GM21447 (cell line): ENCODE results near the gene ITPK1.
"Not testable (repeated sequence)": the region's sequence is repeated elsewhere in the genome, so short reads cannot be mapped to it uniquely, and the experiment has no call there.

Source experiments
- ATAC-seq: cut with Tn5 transposase; IDR thresholded peaks from one replicate; pipeline ENCODE4 v1.9.1; 2021; ENCODE audit not compliant: unreplicated experiment

Gene ITPK1

DNA sequence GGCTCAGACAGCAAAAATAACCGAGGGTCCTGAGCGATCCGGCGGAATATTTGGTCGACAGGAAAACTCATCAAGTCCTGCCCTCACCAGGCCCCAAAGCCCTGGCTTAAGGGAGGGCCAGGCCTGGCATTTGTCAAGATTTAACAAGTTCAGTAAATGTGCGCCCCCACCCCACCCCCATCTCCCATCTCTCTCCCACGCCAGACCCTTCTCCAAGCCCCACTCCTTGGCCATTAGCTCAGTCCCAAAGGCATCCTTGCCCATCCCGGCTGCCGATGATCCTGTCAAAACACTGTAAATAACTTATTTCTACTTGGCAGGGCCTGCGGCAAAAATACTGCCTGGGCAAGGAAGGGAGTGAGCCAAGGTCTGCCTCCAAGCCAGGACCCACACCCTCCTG lies 52.8 kb downstream of the ITPK1 start:
- no peak for ATAC-seq

DNA sequence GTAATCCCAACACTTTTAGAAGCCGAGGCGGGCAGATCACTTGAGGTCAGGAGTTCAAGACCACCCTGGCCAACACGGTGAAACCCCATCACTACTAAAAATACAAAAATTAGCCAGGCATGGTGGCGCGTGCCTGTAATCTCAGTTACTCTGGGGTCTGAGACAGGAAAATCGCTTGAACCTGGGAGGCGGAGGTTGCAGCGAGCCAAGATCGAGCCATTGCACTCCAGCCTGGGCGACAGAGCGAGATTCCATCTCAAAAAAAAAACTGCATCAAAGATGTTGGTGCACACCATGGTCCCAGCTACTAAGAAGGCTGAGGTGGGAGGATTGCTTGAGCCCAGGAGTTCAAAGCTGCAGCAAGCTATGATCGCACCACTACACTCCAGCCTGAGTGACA lies 53.7 kb downstream of the ITPK1 start:
- not testable (repeated sequence) for ATAC-seq

DNA sequence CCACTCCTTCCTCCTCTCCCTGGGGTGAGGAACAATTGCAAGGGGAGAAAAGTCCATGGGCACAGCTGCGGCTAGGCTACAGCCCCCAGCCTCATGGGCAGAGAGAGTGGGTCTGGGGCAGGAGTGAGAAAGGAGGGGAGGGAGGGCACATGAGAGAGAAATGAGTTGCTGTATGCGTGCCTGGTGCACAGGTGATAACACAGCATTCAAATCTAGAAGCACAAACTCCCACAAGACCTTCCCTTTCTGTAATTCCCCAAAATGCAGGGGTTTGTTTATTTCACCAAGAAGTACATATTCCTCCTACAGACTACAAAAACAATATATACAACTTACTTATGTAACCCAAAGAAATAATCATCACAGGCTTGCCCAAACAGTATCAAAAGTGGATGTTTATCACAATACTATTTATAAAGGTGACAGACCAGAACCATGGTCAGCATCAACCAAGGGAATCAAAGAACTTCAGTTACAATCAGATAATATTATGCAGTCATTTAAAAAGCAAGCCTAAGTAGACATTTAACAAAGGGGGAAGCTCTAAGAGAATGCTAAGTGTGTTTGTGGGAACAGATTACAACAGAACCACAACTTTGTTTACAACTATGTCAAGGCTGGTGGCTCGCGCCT lies 54.2 kb downstream of the ITPK1 start:
- no peak for ATAC-seq

DNA sequence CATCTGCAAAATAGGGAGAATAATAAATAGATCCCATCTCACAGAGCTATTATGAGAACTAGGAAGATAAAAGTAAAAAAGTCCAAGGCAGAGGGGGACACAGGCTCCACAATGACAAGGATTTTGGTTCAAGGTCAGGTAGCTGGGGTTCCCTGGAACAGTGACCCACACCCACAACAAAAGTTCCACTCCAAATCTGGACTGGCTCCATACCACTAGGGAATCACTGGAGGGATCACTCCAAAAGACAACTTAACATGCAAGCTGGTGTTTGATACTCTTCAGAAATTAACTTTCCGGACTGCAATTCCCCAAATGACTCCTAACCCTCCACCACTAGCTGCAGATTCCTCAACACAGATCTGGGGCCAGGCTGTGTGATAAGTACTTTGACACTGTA lies 54.9 kb downstream of the ITPK1 start:
- no peak for ATAC-seq

DNA sequence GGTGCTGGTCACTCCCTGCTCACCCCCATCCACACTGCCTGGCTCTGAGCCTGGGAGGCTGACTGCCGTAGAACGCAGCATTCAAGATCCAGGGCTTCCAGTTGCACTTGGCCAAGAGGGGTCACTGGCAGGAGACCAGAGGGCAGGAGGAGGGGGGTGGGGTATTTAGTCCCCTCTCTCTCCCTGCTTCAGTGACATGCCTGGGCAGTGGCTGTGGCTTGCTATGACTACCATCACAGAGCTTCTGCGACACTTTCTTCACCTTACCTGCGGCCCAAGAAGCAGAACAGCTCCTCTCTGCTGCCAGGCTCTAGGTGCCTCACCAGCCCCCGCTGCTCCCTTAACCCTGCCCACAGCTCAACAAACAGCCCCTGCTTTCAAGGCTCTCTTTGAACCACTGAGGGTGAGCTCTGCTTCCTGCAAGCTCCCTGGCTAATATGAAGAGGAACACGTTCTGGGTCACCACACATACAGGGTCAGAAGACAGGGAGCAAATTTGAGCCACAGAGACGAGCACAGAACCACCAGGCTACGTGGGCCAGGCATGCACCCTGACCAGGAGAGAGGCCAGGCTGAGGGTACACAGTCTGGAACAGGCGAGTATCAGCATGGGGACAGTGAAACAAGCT lies 55.7 kb downstream of the ITPK1 start:
- ATAC-seq, result no peak

DNA sequence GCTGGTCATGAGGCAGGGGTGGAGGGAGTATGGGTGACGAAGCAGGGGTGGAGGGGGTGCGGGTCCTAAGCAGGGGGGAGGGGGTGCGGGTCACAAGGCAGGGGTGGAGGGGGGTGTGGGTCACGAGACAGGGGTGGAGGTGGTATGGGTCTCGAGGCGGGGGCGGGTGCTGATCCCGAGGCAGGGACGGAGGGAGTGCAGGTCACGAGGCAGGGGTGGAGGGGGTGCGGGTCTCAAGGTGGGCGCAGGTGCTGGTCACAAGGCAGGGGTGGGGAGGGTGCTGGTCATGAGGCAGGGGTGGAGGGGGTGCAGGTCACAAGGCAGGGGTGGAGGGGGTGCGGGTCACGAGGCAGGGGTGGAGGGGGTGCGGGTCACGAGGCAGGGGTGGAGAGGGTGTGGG lies 56.5 kb downstream of the ITPK1 start:
- ATAC-seq, result no peak

DNA sequence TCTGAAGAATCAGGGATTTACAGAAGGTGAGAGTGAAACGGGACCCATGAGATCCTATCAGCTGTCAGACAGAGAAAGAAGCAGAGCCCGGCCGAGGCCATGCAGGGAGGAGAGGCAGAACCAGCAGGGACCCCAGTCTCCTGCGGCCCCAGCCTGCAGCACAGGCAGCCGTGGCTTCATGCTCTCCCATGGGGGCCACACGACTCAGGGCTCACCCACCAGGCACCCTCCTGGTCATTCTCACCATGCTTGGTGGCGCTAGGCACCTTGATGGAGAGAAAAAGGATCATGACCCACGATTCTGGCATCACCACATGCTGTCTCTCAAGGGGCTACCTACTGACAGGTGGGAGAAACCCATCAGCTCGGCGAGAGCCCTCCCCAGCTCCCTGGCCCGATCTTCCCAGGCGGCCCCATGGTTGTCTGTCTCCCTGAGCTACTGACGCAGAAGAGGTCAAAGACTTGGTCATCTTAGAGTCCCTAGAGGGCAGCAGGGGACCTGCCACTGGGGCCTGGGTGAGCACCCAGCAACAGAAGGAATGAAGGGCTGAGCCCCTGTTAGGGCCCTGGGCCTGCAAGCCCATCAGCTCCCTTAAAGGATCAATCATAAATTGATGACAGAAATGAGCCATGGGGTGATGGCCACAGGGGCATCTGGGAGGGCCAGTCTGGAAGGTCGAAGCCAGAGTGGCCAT lies 58.0 kb downstream of the ITPK1 start:
- no peak for ATAC-seq

DNA sequence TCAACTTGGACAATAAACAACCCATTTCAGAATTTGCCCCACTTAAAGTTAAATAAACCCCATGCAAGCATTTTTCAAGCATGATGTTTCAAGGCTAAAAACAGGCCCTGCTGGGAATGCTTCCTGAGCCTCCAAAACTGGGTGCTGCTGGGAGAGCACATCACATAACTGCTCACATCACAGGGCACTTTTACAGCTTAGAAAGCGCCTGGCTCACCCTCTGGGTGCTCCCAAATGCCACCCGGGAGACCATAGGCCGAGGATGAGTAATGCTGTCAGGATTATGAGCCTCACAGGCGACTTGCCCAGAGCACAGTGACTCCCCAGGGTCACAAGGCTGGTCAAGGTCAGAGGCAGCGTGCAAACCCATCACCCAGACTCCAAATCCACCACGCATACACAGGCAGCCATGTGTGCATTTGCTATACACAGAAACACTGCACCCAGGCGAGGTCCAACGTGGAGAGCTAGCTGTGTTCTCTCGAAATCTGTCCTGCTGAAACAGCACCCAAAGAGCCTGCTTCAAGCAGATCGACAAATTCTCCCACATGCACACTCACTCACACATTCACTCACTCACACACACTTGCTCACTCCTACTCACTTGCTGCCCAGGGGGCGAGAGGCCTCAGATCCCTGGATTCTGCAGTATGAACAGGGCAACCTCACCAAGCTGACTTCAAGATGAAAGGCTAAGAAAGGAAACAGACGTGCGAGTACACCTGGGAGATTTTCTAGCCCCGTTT lies 58.7 kb downstream of the ITPK1 start:
- no peak for ATAC-seq

DNA sequence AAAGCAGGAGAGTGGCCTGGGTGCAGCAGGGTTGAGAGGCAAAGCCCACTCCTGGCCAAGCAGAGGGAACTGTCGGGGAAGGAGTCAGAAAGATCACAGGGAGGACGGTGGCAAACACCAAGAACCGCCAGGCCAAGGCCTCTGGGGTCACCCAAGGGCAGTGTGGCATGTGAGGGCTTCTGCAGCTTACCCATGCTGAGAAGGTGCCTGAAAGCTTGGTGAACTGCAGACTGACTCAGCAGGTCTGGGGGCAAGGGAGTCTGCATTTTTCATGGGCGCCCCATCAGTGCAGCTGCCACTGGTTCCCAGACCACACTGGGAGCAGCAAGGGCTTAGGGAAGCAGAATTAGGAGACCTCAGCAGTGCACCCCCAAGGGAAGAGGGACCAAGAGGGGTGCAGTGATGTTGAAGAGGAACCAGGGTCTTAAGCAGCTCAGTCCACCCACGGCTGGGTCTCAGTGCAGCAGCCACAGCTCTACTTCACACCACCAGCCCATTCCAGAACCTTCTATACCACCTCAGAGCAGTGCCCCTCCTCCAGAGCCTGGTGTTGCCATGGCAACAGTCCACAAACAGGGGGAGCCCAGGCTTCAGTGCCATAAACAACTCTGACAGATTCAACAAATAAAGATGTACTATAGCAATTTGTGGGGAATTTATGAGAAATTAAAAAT lies 59.4 kb downstream of the ITPK1 start:
- no peak for ATAC-seq

DNA sequence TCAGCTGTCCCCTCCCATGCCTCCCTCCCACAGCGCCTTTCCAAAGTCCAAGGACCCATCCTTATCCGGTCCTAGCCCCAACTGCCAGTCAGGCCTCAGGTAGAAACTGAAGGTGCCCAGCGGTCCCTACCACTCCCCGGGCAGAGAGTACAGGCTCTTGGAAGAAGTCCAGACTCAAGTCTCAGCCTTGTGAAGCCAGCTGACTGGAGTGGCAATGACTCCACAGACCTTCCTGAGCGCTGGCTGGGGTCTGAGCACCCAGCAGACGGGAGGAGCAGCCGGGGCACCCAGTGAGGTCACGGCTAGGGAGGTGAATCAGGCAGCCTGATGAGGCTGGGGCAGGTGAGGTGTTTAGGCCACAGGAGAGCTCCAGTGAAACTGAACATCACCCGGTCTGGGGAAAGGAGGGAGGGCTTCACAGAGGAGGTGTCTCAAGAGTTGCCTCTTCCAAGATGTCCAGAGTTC lies 60.0 kb downstream of the ITPK1 start:
- ATAC-seq, result no peak

DNA sequence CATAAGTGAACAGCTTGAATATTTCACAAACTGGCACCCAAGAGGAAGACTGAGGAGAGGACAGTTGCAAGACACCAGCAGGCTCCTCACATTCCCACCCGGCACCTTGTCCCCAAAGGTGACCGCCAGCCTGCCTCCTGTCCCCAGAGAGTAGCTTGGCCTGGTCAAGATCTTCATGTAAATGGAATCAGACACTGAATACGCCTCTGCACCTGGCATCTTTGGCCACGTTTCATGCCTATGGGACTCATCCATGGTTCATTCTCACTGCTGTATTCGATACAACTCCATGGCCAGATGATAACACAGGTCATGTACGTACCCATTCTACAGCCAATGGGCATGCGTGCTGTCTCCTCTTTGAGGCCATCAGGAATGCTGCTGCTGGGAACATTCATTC lies 60.8 kb downstream of the ITPK1 start:
- ATAC-seq, result no peak

DNA sequence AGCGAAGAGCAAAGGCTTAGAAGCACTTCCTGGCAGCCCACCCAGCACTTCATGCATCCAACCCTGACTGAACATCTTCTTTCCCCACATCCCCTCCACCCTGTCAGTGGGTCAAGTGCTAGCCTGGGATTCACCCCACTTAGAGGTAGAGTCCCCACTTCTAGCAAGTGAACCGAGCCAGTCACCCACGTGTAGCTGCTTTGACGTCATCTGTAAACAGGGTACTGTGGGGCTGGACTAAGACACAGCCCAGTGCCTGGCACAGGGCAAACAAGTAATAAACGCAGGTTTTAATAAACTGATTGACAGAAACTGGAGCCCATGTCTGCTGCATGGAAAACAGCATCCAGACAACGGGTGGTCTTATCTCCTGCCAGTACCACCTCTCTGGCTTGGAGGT lies 61.7 kb downstream of the ITPK1 start:
- ATAC-seq, result no peak

DNA sequence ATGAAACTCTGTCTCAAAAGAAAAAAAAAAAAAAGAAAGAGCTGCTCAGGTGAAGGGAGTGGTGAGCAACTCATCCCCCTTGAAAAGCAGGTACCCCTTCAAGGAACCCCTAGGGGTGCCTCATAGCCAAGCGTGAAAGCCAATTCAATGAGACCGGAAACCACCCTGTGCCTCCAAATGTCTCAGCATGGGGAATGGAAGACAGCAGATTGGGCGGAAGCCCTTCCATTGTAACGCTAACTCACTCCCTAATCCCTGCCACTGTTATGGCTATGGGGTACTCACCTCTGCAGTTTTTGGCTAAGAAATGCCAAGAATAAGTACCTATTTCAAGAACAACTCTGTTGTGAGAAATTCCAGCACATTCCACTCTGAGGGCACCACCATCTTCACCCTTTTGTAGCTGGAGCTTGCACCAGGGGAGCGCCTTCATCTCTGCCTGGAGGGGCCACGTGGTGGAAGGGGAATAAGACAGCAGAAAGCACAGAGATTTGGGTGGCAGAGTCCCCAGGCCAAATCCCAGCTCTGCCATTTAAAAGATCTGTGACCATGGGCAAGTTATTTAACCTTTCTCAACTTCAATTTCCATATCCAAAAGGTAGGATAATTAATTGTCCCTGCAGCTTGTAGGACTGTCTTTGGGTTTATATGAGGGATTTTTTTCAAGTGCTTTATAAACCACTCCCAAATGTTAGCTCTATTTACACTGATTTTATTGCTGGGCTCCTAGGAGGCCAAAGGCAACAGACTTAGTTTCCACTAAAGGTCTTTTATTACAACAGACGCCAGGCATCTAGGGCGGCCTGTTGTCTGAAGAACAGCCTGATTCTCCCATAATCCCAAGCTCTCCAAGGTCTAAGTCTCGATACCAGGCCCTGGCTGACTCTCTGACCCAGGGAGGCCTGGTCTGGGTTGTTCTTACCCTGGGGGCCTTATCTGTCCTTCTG lies 63.9 kb downstream of the ITPK1 start:
- no peak for ATAC-seq

DNA sequence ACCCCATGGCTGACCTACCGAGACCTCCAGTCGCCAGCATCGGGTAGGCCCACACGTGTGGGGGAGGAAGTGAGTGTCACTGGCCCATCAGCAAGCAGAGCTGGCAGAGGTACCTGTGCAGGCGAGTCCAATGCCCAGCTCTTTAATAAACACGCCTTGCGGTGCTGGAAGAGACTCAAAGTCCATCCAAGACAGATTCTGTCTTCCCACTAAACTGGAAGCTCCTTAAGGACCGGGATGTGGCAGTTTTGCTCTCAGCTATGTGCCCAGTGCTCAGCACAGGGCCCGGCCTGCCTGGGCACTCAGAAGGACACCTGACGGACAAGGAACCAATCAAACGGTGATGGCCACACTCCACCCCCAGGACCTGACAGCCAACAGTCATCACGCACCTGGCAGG lies 65.0 kb downstream of the ITPK1 start:
- no peak for ATAC-seq

DNA sequence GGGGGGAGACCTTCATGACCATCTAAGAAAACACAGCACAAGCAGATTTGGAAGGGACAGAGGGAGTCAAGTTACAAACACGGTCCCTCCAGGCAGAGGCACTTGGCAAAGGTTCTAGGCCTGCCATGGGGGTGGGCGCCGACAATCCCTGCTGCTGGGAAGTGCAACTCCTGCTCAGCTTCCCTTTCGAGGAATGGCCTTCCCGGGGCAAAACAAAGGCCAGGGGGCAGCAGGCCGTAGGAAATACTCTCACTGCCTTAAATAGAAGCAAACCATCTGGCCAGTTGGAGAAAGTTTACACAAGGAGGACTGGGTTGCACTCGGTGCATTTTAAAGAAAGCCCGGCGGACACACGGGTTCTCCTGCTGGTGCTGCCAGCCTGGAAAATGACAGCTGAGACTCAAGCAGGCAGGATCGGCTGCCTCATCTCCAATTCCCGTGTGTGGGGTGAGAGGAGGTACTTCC lies 65.8 kb downstream of the ITPK1 start:
- no peak for ATAC-seq

DNA sequence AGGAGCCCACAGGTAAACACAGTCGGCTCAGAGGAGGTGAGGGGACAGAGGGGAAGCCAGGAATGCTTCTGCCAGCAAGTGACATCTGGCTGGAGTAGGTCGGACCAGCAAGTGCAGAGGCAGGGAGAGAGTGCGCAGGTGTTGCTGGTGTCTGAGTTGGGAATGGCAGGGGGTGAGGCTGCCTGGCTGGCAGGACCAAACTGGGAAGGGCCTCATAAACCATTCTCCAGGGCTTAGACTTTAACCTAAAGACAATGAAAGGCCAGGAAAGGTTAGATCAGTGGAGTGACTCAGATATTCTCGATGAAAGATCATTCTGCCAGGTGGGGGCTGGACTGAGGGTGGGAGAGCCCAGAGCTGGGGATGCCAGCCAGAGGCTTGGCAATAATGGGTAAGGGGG lies 66.4 kb downstream of the ITPK1 start:
- no peak for ATAC-seq

DNA sequence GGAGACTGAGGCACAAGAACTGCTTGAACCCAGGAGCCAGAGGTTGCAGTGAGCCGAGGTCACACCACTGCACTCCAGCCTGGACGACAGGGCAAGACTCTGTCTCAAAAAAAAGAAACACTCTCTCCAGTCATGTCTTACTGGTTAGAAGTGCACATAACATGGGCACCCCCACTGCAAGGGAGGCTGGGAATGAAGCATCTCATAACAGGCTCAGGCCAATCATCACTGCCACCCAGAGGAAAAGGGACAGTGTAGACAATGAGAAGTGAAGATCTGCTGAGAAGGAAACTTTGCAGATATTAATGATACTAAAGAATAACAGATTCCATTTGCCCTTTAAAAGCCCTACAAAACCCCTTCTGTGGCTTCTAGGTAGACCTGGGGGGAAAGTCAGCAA lies 66.9 kb downstream of the ITPK1 start:
- ATAC-seq, result no peak

DNA sequence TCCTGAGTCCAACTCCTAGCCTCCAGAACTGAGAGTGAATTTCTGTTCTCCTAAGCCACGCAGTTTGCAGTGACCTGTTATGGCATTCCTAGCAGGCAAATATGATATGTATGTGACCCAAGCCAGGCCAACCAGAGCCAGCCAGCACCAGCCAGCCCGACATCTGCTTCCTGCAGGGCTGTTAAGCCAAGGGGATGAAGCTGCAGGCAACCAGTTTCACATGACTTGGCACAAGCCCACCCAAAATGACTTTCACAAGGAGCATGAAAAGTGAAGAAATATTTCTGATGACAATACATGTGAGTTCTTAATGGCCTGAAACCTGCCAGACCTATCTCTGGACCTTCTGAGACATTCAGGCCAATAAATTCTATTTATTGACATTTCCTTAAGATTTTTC lies 68.1 kb downstream of the ITPK1 start:
- ATAC-seq, result no peak

DNA sequence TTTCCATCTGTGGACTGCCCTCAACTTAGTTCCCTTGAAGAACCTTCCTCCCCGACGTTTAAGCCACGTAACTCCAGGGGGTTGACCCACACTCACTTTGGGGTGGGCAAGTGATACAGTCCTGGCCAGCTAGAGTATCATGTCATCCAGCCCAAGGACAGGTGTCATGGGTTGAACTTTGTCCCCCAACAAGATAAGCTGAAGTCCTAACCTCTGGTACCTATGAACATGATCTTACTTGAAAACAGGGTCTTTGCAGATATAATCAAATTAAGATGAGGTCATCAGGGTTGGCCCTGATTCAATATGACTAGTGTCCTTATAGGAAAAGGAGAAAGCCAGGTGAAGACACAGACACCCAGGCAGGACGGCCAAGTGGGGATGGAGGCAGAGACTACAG lies 68.6 kb downstream of the ITPK1 start:
- ATAC-seq, result no peak

DNA sequence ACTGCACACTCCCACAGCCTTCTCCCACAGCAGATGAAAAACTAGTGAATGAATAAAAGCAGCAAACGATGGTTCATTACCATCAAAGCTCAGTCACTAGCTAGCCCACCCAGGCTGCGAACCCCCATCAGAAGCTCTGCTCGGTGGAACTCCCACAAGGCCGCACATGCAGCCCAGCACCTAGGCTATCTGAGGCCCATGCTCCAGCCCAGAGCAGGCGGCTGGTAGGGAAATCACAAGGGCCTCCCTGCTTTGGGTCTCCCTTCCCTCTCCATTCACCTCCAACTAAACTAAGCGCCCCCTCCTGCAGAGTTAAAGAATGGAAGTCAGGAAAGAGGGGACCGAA lies 69.0 kb downstream of the ITPK1 start:
- no peak for ATAC-seq
